WTC11 (cell line): ENCODE data around the gene TMEM218. TPM values are rescaled to one million over a fixed set of nuclear protein-coding genes. Genes with fewer than 3 reads are reported as not detected.

Source experiments
- ATAC-seq: fragments of 200-7000 bp; cut with Tn5 transposase; 2 replicates; pipeline ENCODE4 v1.10.0; 2021; ENCODE audit warnings: mild to moderate bottlenecking, moderate library complexity
- CTCF ChIA-PET: fragments of 300-600 bp; sonication (Branson Sonifier 250); formaldehyde crosslinking; loops from one replicate; lab custom pipeline; 2021; ENCODE audit warnings: antibody characterized with exemption; lab: Charles Lee
- POLR2A ChIA-PET: fragments of 350-600 bp; sonication (Branson Sonifier 250); formaldehyde crosslinking; loops from one replicate; lab custom pipeline; 2021; ENCODE audit warnings: antibody characterized with exemption; lab: Charles Lee
- DNase-seq: peaks from one replicate; pipeline ENCODE4 v3.0.0; 2021; ENCODE audit warnings: low spot score
- H3K27ac Mint-ChIP-seq: 2 replicates; pipeline ENCODE4 v1.8.0; 2021; ENCODE audit warnings: mixed read lengths
- H3K27me3 Mint-ChIP-seq: 2 replicates; pipeline ENCODE4 v1.8.0; 2021; ENCODE audit warnings: low read depth, mild to moderate bottlenecking, moderate library complexity, mixed read lengths
- H3K36me3 Mint-ChIP-seq: 2 replicates; pipeline ENCODE4 v1.8.0; 2021; ENCODE audit warnings: mixed read lengths
- H3K4me1 Mint-ChIP-seq: 2 replicates; pipeline ENCODE4 v1.8.0; 2022; ENCODE audit warnings: mixed read lengths
- H3K4me3 Mint-ChIP-seq: 2 replicates; pipeline ENCODE4 v1.8.0; 2021; ENCODE audit warnings: mild to moderate bottlenecking, moderate library complexity, mixed read lengths
- H3K9me3 Mint-ChIP-seq: 2 replicates; pipeline ENCODE4 v1.8.0; 2021; ENCODE audit warnings: mixed read lengths
- AFF4 ChIP-seq: sonication (generic); formaldehyde crosslinking; IDR thresholded peaks from 2 replicates; pipeline ENCODE4 v1.8.1; 2023; ENCODE audit warnings: mild to moderate bottlenecking, missing genetic modification reagents, borderline replicate concordance
- EMX1 ChIP-seq: fragments of 250-450 bp; sonication (Bioruptor Pico); IDR thresholded peaks from 2 replicates; pipeline ENCODE4 v1.8.0; 2021; ENCODE audit warnings: mild to moderate bottlenecking
- ETV6 ChIP-seq: sonication (generic); formaldehyde crosslinking; IDR thresholded peaks from 2 replicates; pipeline ENCODE4 v1.8.1; 2022; ENCODE audit warnings: mild to moderate bottlenecking, missing genetic modification reagents
- FOXK1 ChIP-seq: sonication (generic); formaldehyde crosslinking; IDR thresholded peaks from 2 replicates; pipeline ENCODE4 v1.8.0; 2022; ENCODE audit warnings: mild to moderate bottlenecking, moderate library complexity, missing genetic modification reagents
- GRHL2 ChIP-seq: fragments of 250-450 bp; sonication (Bioruptor Pico); IDR thresholded peaks from 2 replicates; pipeline ENCODE4 v1.8.0; 2022; ENCODE audit warnings: mild to moderate bottlenecking, moderate library complexity; ENCODE audit not compliant: insufficient replicate concordance, severe bottlenecking
- GTF2I ChIP-seq: fragments of 250-450 bp; sonication (Bioruptor Pico); conservative IDR thresholded peaks from 2 replicates; pipeline ENCODE4 v1.4.0; 2021; ENCODE audit warnings: mild to moderate bottlenecking
- HMGA2 ChIP-seq: fragments of 250-450 bp; sonication (Bioruptor Pico); IDR thresholded peaks from 2 replicates; pipeline ENCODE4 v1.4.0; 2021; ENCODE audit warnings: mild to moderate bottlenecking, moderate library complexity
- HMGXB4 ChIP-seq: sonication (generic); formaldehyde crosslinking; IDR thresholded peaks from 2 replicates; pipeline ENCODE4 v1.8.1; 2023; ENCODE audit warnings: mild to moderate bottlenecking, moderate library complexity, missing genetic modification reagents
- IRF2 ChIP-seq: sonication (generic); formaldehyde crosslinking; IDR thresholded peaks from 2 replicates; pipeline ENCODE4 v1.8.0; 2022; ENCODE audit warnings: low read depth, missing genetic modification reagents, borderline replicate concordance
- JAZF1 ChIP-seq: fragments of 250-450 bp; sonication (Bioruptor Pico); IDR thresholded peaks from 2 replicates; pipeline ENCODE4 v1.9.0; 2021; ENCODE audit warnings: moderate library complexity, mild to moderate bottlenecking, inconsistent platforms
- NR3C1 ChIP-seq: sonication (generic); formaldehyde crosslinking; conservative IDR thresholded peaks from 2 replicates; pipeline ENCODE4 v1.8.1; 2023; ENCODE audit warnings: low read depth, mild to moderate bottlenecking, missing genetic modification reagents
- RELA ChIP-seq: sonication (generic); formaldehyde crosslinking; IDR thresholded peaks from 2 replicates; pipeline ENCODE4 v1.8.1; 2022; ENCODE audit warnings: missing genetic modification reagents, mild to moderate bottlenecking, borderline replicate concordance
- TEAD1 ChIP-seq: sonication (generic); formaldehyde crosslinking; IDR thresholded peaks from 2 replicates; pipeline ENCODE4 v1.8.0; 2022; ENCODE audit warnings: mild to moderate bottlenecking, missing genetic modification reagents
- TP53 ChIP-seq: sonication (generic); formaldehyde crosslinking; IDR thresholded peaks from 2 replicates; pipeline ENCODE4 v1.8.1; 2023; ENCODE audit warnings: mild to moderate bottlenecking, missing genetic modification reagents
- USF2 ChIP-seq: sonication (generic); formaldehyde crosslinking; IDR thresholded peaks from 2 replicates; pipeline ENCODE4 v1.8.1; 2023; ENCODE audit warnings: mild to moderate bottlenecking, missing genetic modification reagents, moderate library complexity
- ZBTB21 ChIP-seq: sonication (generic); formaldehyde crosslinking; IDR thresholded peaks from 2 replicates; pipeline ENCODE4 v1.8.1; 2023; ENCODE audit warnings: mild to moderate bottlenecking, missing genetic modification reagents, borderline replicate concordance
- ZNF138 ChIP-seq: sonication (generic); formaldehyde crosslinking; conservative IDR thresholded peaks from 2 replicates; pipeline ENCODE4 v1.8.1; 2022; ENCODE audit warnings: mild to moderate bottlenecking, moderate library complexity, missing genetic modification reagents
- ZNF232 ChIP-seq: sonication (generic); formaldehyde crosslinking; IDR thresholded peaks from 2 replicates; pipeline ENCODE4 v1.8.0; 2022; ENCODE audit warnings: mild to moderate bottlenecking, missing genetic modification reagents
- ZNF425 ChIP-seq: fragments of 250-450 bp; sonication (Bioruptor Pico); conservative IDR thresholded peaks from 2 replicates; pipeline ENCODE4 v1.9.0; 2021; ENCODE audit warnings: mild to moderate bottlenecking
- ZSCAN18 ChIP-seq: fragments of 250-450 bp; sonication (Bioruptor Pico); IDR thresholded peaks from 2 replicates; pipeline ENCODE4 v2.1.2; 2022; ENCODE audit warnings: mild to moderate bottlenecking, moderate library complexity
- total RNA-seq: library from RNA; stranded (reverse); gene quantifications from 3 replicates; pipeline ENCODE4 v1.2.3, GENCODE V29; 2021
- TF ChIP-seq, protein P1 (sequence below): fragments of 250-450 bp; sonication (Bioruptor Pico); IDR thresholded peaks from 2 replicates; pipeline ENCODE4 v1.9.0; 2021; ENCODE audit warnings: mild to moderate bottlenecking
- TF ChIP-seq, protein P2 (sequence below): sonication (generic); formaldehyde crosslinking; IDR thresholded peaks from 2 replicates; pipeline ENCODE4 v1.8.1; 2023; ENCODE audit warnings: mild to moderate bottlenecking, missing genetic modification reagents

The TMEM218 gene
- total RNA-seq, 1 experiment from 2014 or later, result 10.3 TPM

DNA sequence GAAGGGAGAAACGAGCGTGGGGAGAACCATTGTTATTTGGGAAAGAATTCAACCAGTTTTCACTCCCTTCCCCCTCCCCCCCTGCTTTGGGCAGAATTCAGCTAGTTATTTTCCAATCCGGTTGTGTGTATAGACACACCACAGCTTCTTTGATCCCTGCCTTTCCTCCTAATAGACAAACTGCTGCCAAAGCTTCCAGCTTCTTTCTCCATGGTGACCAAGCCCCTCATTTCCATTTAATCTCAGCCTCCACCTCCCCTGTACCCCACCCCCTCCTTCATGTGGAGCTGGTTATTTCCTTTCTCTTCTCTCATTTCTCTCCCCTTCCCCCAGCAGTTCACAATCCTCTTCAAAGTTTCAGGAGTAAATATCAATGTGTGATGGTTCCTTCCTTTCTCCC lies 28.4 kb upstream of the TMEM218 start:
- no peak for TF ChIP-seq ZNF425 (CRISPR knock-in tag)
- TF ChIP-seq GRHL2 (CRISPR knock-in tag), result no peak
- TF ChIP-seq, protein P1, sequence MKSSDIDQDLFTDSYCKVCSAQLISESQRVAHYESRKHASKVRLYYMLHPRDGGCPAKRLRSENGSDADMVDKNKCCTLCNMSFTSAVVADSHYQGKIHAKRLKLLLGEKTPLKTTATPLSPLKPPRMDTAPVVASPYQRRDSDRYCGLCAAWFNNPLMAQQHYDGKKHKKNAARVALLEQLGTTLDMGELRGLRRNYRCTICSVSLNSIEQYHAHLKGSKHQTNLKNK (CRISPR knock-in tag), result no peak
- TF ChIP-seq NR3C1, result no peak
- TF ChIP-seq ZNF138 (CRISPR knock-in tag), result no peak
- TF ChIP-seq AFF4 (CRISPR knock-in tag), result no peak
- TF ChIP-seq GTF2I (CRISPR knock-in tag), result no peak
- no peak for TF ChIP-seq ZNF232 (CRISPR knock-in tag)
- no peak for TF ChIP-seq TP53 (CRISPR knock-in tag)
- no peak for TF ChIP-seq RELA
- TF ChIP-seq TEAD1 (CRISPR knock-in tag), result no peak
- TF ChIP-seq ZBTB21 (CRISPR knock-in tag), result no peak
- TF ChIP-seq, protein P2, sequence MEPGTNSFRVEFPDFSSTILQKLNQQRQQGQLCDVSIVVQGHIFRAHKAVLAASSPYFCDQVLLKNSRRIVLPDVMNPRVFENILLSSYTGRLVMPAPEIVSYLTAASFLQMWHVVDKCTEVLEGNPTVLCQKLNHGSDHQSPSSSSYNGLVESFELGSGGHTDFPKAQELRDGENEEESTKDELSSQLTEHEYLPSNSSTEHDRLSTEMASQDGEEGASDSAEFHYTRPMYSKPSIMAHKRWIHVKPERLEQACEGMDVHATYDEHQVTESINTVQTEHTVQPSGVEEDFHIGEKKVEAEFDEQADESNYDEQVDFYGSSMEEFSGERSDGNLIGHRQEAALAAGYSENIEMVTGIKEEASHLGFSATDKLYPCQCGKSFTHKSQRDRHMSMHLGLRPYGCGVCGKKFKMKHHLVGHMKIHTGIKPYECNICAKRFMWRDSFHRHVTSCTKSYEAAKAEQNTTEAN (CRISPR knock-in tag), result no peak
- TF ChIP-seq ZSCAN18 (CRISPR knock-in tag), result no peak
- TF ChIP-seq ETV6 (CRISPR knock-in tag), result no peak
- TF ChIP-seq JAZF1 (CRISPR knock-in tag), result no peak
- no peak for ATAC-seq
- H3K4me3 Mint-ChIP-seq, result no peak overlapping the region
- H3K9me3 Mint-ChIP-seq, result no peaks in the 10 kb centered on the region
- H3K4me1 Mint-ChIP-seq, result peaks cover 48% of the 10 kb centered on the region
- no peaks in the 10 kb centered on the region for H3K36me3 Mint-ChIP-seq
- ChIA-PET CTCF (interaction anchor here (0.8 to 5.6 kb wide), 5 partner anchors 15 to 289 kb away, joined by 4 to 126 read pairs (median 27); partner anchors contain the start of gene TMEM218), POLR2A (no interaction called here)
- H3K27ac Mint-ChIP-seq, result no peak overlapping the region
- H3K27me3 Mint-ChIP-seq, result peaks cover 79% of the 10 kb centered on the region
- no peak for DNase-seq

- no peak overlapping the region for H3K27ac Mint-ChIP-seq
- H3K36me3 Mint-ChIP-seq, result no peaks in the 10 kb centered on the region
- ATAC-seq (no peak), DNase-seq (no peak)
- ChIA-PET POLR2A (no interaction called here), CTCF (interaction anchor here (0.8 to 5.6 kb wide), 3 partner anchors 27 to 290 kb away, joined by 4 to 126 read pairs (median 27); partner anchors contain the start of gene TMEM218)
- TF ChIP-seq HMGA2 (no peak), FOXK1 (CRISPR knock-in tag) (no peak), EMX1 (CRISPR knock-in tag) (no peak), IRF2 (CRISPR knock-in tag) (no peak), USF2 (CRISPR knock-in tag) (no peak), HMGXB4 (CRISPR knock-in tag) (no peak)
- TF ChIP-seq, protein P2 (CRISPR knock-in tag), result no peak
- no peak overlapping the region for H3K4me3 Mint-ChIP-seq
- H3K9me3 Mint-ChIP-seq, result no peaks in the 10 kb centered on the region
- peaks cover 75% of the 10 kb centered on the region for H3K27me3 Mint-ChIP-seq
- peaks cover 48% of the 10 kb centered on the region for H3K4me1 Mint-ChIP-seq
These were observed 27.5 kb upstream of the TMEM218 start for GRCh38 chr11:125138966-125139365.
